Caco-2 (cell line): ENCODE results near the gene F3. TPM values are rescaled to one million over a fixed set of nuclear protein-coding genes. Genes with fewer than 3 reads are reported as not detected.

ENCODE experiments used
- BruUV-seq: library from RNA; stranded (reverse); fragments of 400-500 nt; replicated peaks from 2 replicates; lab custom pipeline; 2021; lab: Mats Ljungman, UMichigan
- CTCF ChIA-PET: fragments of 300-600 bp; sonication (Branson Sonifier 250); formaldehyde crosslinking; loops from one replicate; lab custom pipeline; 2022; ENCODE audit warnings: antibody characterized with exemption; lab: Charles Lee
- POLR2A ChIA-PET: fragments of 300-600 bp; sonication (Branson Sonifier 250); formaldehyde crosslinking; loops from one replicate; lab custom pipeline; 2022; ENCODE audit warnings: antibody characterized with exemption; lab: Charles Lee
- DNase-seq, 2 experiments: peaks; one replicate each; pipeline versions ENCODE4 v3.0.0 to v3.0.0-alpha.2; 2020 to 2022
- H3K27me3 ChIP-seq: replicated peaks from 2 replicates; pipeline ENCODE4 v1.6.0; 2011; ENCODE audit warnings: low read length; ENCODE audit not compliant: control insufficient read depth, insufficient read depth
- H3K36me3 ChIP-seq: 2 replicates; pipeline ENCODE4 v1.5.1; 2011; ENCODE audit warnings: low read length; ENCODE audit not compliant: control insufficient read depth, insufficient read depth
- H3K4me1 ChIP-seq: fragments of 250-450 bp; sonication (Bioruptor Pico); 2 replicates; pipeline ENCODE4 v1.5.1; 2020; ENCODE audit warnings: mild to moderate bottlenecking
- H3K4me3 ChIP-seq: 2 replicates; pipeline ENCODE4 v1.5.1; 2011; ENCODE audit warnings: low read depth, mild to moderate bottlenecking, control low read depth, low read length
- H3K9me3 ChIP-seq: fragments of 250-450 bp; sonication (Bioruptor Pico); 2 replicates; pipeline ENCODE4 v1.5.1; 2020; ENCODE audit warnings: mild to moderate bottlenecking, moderate library complexity
- H3K27ac Mint-ChIP-seq: one replicate; pipeline ENCODE4 v1.8.0; 2022; ENCODE audit warnings: mixed read lengths; ENCODE audit not compliant: unreplicated experiment
- H3K27me3 Mint-ChIP-seq: one replicate; pipeline ENCODE4 v1.8.0; 2022; ENCODE audit warnings: mixed read lengths; ENCODE audit not compliant: insufficient read depth, unreplicated experiment
- H3K36me3 Mint-ChIP-seq: one replicate; pipeline ENCODE4 v1.8.0; 2022; ENCODE audit warnings: mild to moderate bottlenecking, mixed read lengths; ENCODE audit not compliant: insufficient read depth, unreplicated experiment
- H3K4me1 Mint-ChIP-seq: one replicate; pipeline ENCODE4 v1.8.0; 2022; ENCODE audit warnings: low read depth, mixed read lengths; ENCODE audit not compliant: unreplicated experiment
- H3K4me3 Mint-ChIP-seq: one replicate; pipeline ENCODE4 v1.8.0; 2022; ENCODE audit warnings: mild to moderate bottlenecking, moderate library complexity, mixed read lengths; ENCODE audit not compliant: unreplicated experiment
- H3K9me3 Mint-ChIP-seq: one replicate; pipeline ENCODE4 v1.8.0; 2022; ENCODE audit warnings: mixed read lengths; ENCODE audit not compliant: unreplicated experiment
- CTCF ChIP-seq, 2 experiments: fragments of 200-600 bp in 1 of 2; IDR thresholded peaks; 1 replicate in 1 of 2; 2 replicates in 1 of 2; pipeline versions ENCODE4 v1.5.1 to v1.8.0; 2011 to 2022; ENCODE audit warnings: antibody characterized with exemption in 1 of 2, control low read depth in 1 of 2, inconsistent platforms in 1 of 2, low read depth in 1 of 2, low read length in 1 of 2, mild to moderate bottlenecking in 1 of 2, moderate library complexity in 1 of 2; ENCODE audit not compliant: insufficient read depth in 1 of 2, severe bottlenecking in 1 of 2, unreplicated experiment in 1 of 2
- intact Hi-C: fragments of 100-400 bp; cut with micrococcal nuclease; formaldehyde crosslinking; loops from one replicate; pipeline ENCODE4 v1.10.0; 2022; ENCODE audit not compliant: unreplicated experiment
- total RNA-seq: library from RNA; stranded (reverse); gene quantifications from 2 replicates; pipeline ENCODE4 v1.2.3, GENCODE V29; 2022

F3 gene
- total RNA-seq, 1 experiment from 2014 or later = 28.5 TPM

- H3K4me1 ChIP-seq = peaks cover 36% of the 10 kb centered on the region
- intact Hi-C loops = loop anchor here (5.0 kb wide), 1 partner anchor 516 kb away; no protein-coding TSS in a partner anchor
- peaks cover 45% of the 10 kb centered on the region for H3K4me1 Mint-ChIP-seq
- H3K9me3 ChIP-seq = no peaks in the 10 kb centered on the region
- peak overlapping the region; percentile 28 for H3K4me3 Mint-ChIP-seq
- H3K36me3 Mint-ChIP-seq = peaks cover 46% of the 10 kb centered on the region
- no peaks in the 10 kb centered on the region for H3K27me3 ChIP-seq
- no peak for TF ChIP-seq CTCF (IDR thresholded peaks at IDR 0.05; ENCODE audit: insufficient read depth in 1 of 2, low read depth in 1 of 2, low read length in 1 of 2, severe bottlenecking in 1 of 2, unreplicated experiment in 1 of 2)
- peaks cover 2% of the 10 kb centered on the region; the same call in 1 of the 2 replicates for H3K36me3 ChIP-seq
- no peaks in the 10 kb centered on the region for H3K27me3 Mint-ChIP-seq
- no peak for DNase-seq
- H3K9me3 Mint-ChIP-seq = no peaks in the 10 kb centered on the region
- H3K27ac Mint-ChIP-seq = peak overlapping the region; percentile 33
- ChIA-PET CTCF (interaction anchor here (1.0 kb wide), 1 partner anchor 276 kb away, joined by 9 read pairs; no protein-coding TSS in a partner anchor), POLR2A (interaction anchor here (1.9 kb wide), 1 partner anchor 90 kb away, joined by 5 read pairs; no protein-coding TSS in a partner anchor)
- BruUV-seq = no TSS peak
- H3K4me3 ChIP-seq = no peak overlapping the region
Measured at GRCh38 chr1:94526152-94526980, 15.2 kb downstream of the F3 start.

GRCh38 chr1:94524531-94524930 is 17.0 kb downstream of the F3 start:
- Histone ChIP-seq H3K27me3 (no peaks in the 10 kb centered on the region), H3K4me1 (peaks cover 36% of the 10 kb centered on the region), H3K36me3 (peaks cover 2% of the 10 kb centered on the region; the same call in 1 of the 2 replicates), H3K9me3 (no peaks in the 10 kb centered on the region), H3K4me3 (no peak overlapping the region)
- no peak for DNase-seq
- ChIA-PET CTCF (no interaction called here), POLR2A (no interaction called here)
- Mint-ChIP-seq H3K9me3 (no peaks in the 10 kb centered on the region), H3K4me1 (peaks cover 38% of the 10 kb centered on the region), H3K27ac (peak overlapping the region; percentile 7), H3K36me3 (peaks cover 30% of the 10 kb centered on the region), H3K4me3 (peak overlapping the region; percentile 37), H3K27me3 (no peaks in the 10 kb centered on the region)
- BruUV-seq = no TSS peak
- no peak for TF ChIP-seq CTCF (IDR thresholded peaks at IDR 0.05; ENCODE audit: insufficient read depth in 1 of 2, low read depth in 1 of 2, low read length in 1 of 2, severe bottlenecking in 1 of 2, unreplicated experiment in 1 of 2)
- intact Hi-C loops = no loop called here

GRCh38 chr1:94522304-94522703 is 19.3 kb downstream of the F3 start:
- no peak overlapping the region for H3K27ac Mint-ChIP-seq
- BruUV-seq = no TSS peak
- POLR2A ChIA-PET = no interaction called here

More at GRCh38 chr1:94522304-94522703, 19.3 kb downstream of the F3 start:
- peaks cover 23% of the 10 kb centered on the region for H3K4me1 Mint-ChIP-seq
- DNase-seq = no peak
- intact Hi-C loops = loop anchor here (1.0 kb wide), 1 partner anchor 280 kb away; no protein-coding TSS in a partner anchor
- Histone ChIP-seq H3K9me3 (no peaks in the 10 kb centered on the region), H3K36me3 (no peaks in the 10 kb centered on the region), H3K4me3 (no peak overlapping the region), H3K27me3 (no peaks in the 10 kb centered on the region), H3K4me1 (peaks cover 18% of the 10 kb centered on the region)
- peak in 1 of 2 experiments; percentile 22 for TF ChIP-seq CTCF (IDR thresholded peaks at IDR 0.05; ENCODE audit: insufficient read depth in 1 of 2, low read depth in 1 of 2, low read length in 1 of 2, severe bottlenecking in 1 of 2, unreplicated experiment in 1 of 2)
- peaks cover 18% of the 10 kb centered on the region for H3K36me3 Mint-ChIP-seq
- CTCF ChIA-PET = no interaction called here
- H3K4me3 Mint-ChIP-seq = no peak overlapping the region
- no peaks in the 10 kb centered on the region for H3K27me3 Mint-ChIP-seq
- H3K9me3 Mint-ChIP-seq = no peaks in the 10 kb centered on the region
